ENCODE measurements around the gene UBE2L6.

- TF ChIP-seq EZH2 (IDR thresholded peaks at IDR 0.05; ENCODE audit: insufficient read depth, poor library complexity, severe bottlenecking) (no peak), EZH2phosphoT487 (IDR thresholded peaks at IDR 0.05; ENCODE audit: insufficient read depth, low read depth) (no peak)
Measured at GRCh38 chr11:57566905-57567514, 462 bp downstream of the UBE2L6 start.

All from GM23248 (cell line).